Measurements from ENCODE around the gene ESRRB.

Gene ESRRB

GRCh38 chr14:76352639-76353281 is 23.2 kb upstream of the ESRRB start:
- DNase-seq: peak; percentile 62

GRCh38 chr14:76354310-76354709 is 21.6 kb upstream of the ESRRB start:
- no peak for DNase-seq

- DNase-seq: no peak
Observed at GRCh38 chr14:76355771-76356170, 20.2 kb upstream of the ESRRB start.

- DNase-seq: no peak
Observed at GRCh38 chr14:76371066-76371465, 4.9 kb upstream of the ESRRB start.

GRCh38 chr14:76373456-76373855 is 2.5 kb upstream of the ESRRB start:
- no peak for DNase-seq

GRCh38 chr14:76375484-76375883 is 453 bp upstream of the ESRRB start:
- DNase-seq: no peak

GRCh38 chr14:76376409-76376877 is 506 bp downstream of the ESRRB start:
- no peak for DNase-seq

- DNase-seq: no peak
Observed at GRCh38 chr14:76376878-76377734, 1.2 kb downstream of the ESRRB start.

- DNase-seq: no peak
Observed at GRCh38 chr14:76377735-76378074, 1.8 kb downstream of the ESRRB start.

- no peak for DNase-seq
Observed at GRCh38 chr14:76380991-76381390, 5.1 kb downstream of the ESRRB start.

GRCh38 chr14:76381817-76382494 is 6.0 kb downstream of the ESRRB start:
- DNase-seq: no peak

GRCh38 chr14:76382495-76382832 is 6.5 kb downstream of the ESRRB start:
- no peak for DNase-seq

- DNase-seq: no peak
Observed at GRCh38 chr14:76385435-76385834, 9.5 kb downstream of the ESRRB start.

GRCh38 chr14:76386944-76387782 is 11.2 kb downstream of the ESRRB start:
- DNase-seq: peak; percentile 55

GRCh38 chr14:76389841-76390240 is 13.9 kb downstream of the ESRRB start:
- no peak for DNase-seq

- no peak for DNase-seq
Observed at GRCh38 chr14:76390621-76391020, 14.7 kb downstream of the ESRRB start.

GRCh38 chr14:76391981-76392690 is 16.2 kb downstream of the ESRRB start:
- no peak for DNase-seq

GRCh38 chr14:76394569-76394968 is 18.6 kb downstream of the ESRRB start:
- no peak for DNase-seq

- DNase-seq: no peak
Observed at GRCh38 chr14:76395161-76395560, 19.2 kb downstream of the ESRRB start.

- no peak for DNase-seq
Observed at GRCh38 chr14:76396714-76397187, 20.8 kb downstream of the ESRRB start.

- DNase-seq: no peak
Observed at GRCh38 chr14:76405627-76406026, 29.7 kb downstream of the ESRRB start.
